OCI-LY7 (cell line): Measurements from ENCODE around the gene DPPA5. TPM values are rescaled to one million over a fixed set of nuclear protein-coding genes. Genes with fewer than 3 reads are reported as not detected.

Source experiments
- BruUV-seq: library from RNA; stranded (reverse); fragments of 400-500 nt; replicated peaks from 2 replicates; lab custom pipeline; 2021; lab: Mats Ljungman, UMichigan
- CTCF ChIA-PET: fragments of 300-600 bp; sonication (Branson Sonifier 250); formaldehyde crosslinking; loops from one replicate; lab custom pipeline; 2022; ENCODE audit warnings: antibody characterized with exemption; ENCODE audit not compliant: unreplicated experiment; lab: Charles Lee
- POLR2A ChIA-PET: fragments of 300-600 bp; sonication (Branson Sonifier 250); formaldehyde crosslinking; loops from one replicate; lab custom pipeline; 2022; ENCODE audit warnings: antibody characterized with exemption; lab: Charles Lee
- DNase-seq: peaks from one replicate; pipeline ENCODE4 v3.0.0-alpha.2; 2015; ENCODE audit warnings: low spot score
- H2AFZ ChIP-seq: fragments of 200-600 bp; sonication (generic), shearing (Covaris generic); 2 replicates; pipeline ENCODE4 v1.6.1; 2014; ENCODE audit warnings: mild to moderate bottlenecking, antibody characterized with exemption, low read length, moderate library complexity
- H3K27ac ChIP-seq: fragments of 200-600 bp; sonication (generic); 2 replicates; pipeline ENCODE4 v1.5.1; 2014; ENCODE audit warnings: mixed run types, low read depth, mild to moderate bottlenecking, moderate library complexity, low read length, inconsistent platforms; ENCODE audit not compliant: poor library complexity, severe bottlenecking
- H3K36me3 ChIP-seq: fragments of 200-600 bp; sonication (generic); 2 replicates; pipeline ENCODE4 v1.6.1; 2014; ENCODE audit warnings: mild to moderate bottlenecking, antibody characterized with exemption, low read length, moderate library complexity, mixed read lengths; ENCODE audit not compliant: insufficient read depth
- H3K4me1 ChIP-seq: fragments of 200-600 bp; sonication (generic); 2 replicates; pipeline ENCODE4 v1.5.1; 2014; ENCODE audit warnings: mild to moderate bottlenecking, low read length; ENCODE audit not compliant: insufficient read depth, poor library complexity, severe bottlenecking
- H3K4me2 ChIP-seq: fragments of 200-600 bp; sonication (generic); 2 replicates; pipeline ENCODE4 v1.6.1; 2014; ENCODE audit warnings: mild to moderate bottlenecking, low read length
- H3K4me3 ChIP-seq: fragments of 200-600 bp; sonication (generic); 2 replicates; pipeline ENCODE4 v1.5.1; 2014; ENCODE audit warnings: mild to moderate bottlenecking, low read depth, low read length; ENCODE audit not compliant: poor library complexity, severe bottlenecking
- H3K79me2 ChIP-seq: fragments of 200-600 bp; sonication (generic); 2 replicates; pipeline ENCODE4 v1.6.1; 2016; ENCODE audit warnings: low read depth, mild to moderate bottlenecking, low read length, moderate library complexity, mixed read lengths; ENCODE audit not compliant: insufficient read depth
- H3K9me2 ChIP-seq: fragments of 200-600 bp; sonication (generic); 2 replicates; pipeline ENCODE4 v1.6.1; 2016; ENCODE audit warnings: mild to moderate bottlenecking, low read length, mixed read lengths; ENCODE audit not compliant: insufficient read depth
- H3K9me3 ChIP-seq: fragments of 200-600 bp; sonication (generic); 2 replicates; pipeline ENCODE4 v1.6.1; 2014; ENCODE audit warnings: mild to moderate bottlenecking, mixed run types, low read length, mixed read lengths
- H4K20me1 ChIP-seq: fragments of 200-600 bp; sonication (generic); 2 replicates; pipeline ENCODE4 v1.6.1; 2014; ENCODE audit warnings: mild to moderate bottlenecking, antibody characterized with exemption, low read length, moderate library complexity, mixed read lengths; ENCODE audit not compliant: insufficient read depth
- EZH2phosphoT487 ChIP-seq: fragments of 200-600 bp; sonication (generic); IDR thresholded peaks from 2 replicates; pipeline ENCODE4 v1.6.1; 2018; ENCODE audit warnings: low read depth, borderline replicate concordance, mild to moderate bottlenecking, mixed run types, antibody characterized with exemption, low read length, moderate library complexity, mixed read lengths
- intact Hi-C: fragments of 100-400 bp; cut with micrococcal nuclease; formaldehyde crosslinking; loops from one replicate; pipeline ENCODE4 v1.10.0; 2022; ENCODE audit not compliant: unreplicated experiment
- total RNA-seq, 2 experiments: library from RNA; depleted of rRNA in 1 of 2; stranded (reverse); fragments of >200 nt in 1 of 2; shearing (Covaris generic) in 1 of 2; gene quantifications; 2 replicates each; pipeline ENCODE4 v1.2.3, GENCODE V29; 2014 to 2022
- TF ChIP-seq, protein P1 (sequence below): fragments of 200-600 bp; sonication (generic); conservative IDR thresholded peaks from 2 replicates; pipeline ENCODE4 v1.5.1; 2014; ENCODE audit warnings: mild to moderate bottlenecking, antibody characterized with exemption, low read length, moderate library complexity, mixed read lengths

DPPA5 gene
- total RNA-seq, 2 experiments from 2014 or later = not detected

DNA sequence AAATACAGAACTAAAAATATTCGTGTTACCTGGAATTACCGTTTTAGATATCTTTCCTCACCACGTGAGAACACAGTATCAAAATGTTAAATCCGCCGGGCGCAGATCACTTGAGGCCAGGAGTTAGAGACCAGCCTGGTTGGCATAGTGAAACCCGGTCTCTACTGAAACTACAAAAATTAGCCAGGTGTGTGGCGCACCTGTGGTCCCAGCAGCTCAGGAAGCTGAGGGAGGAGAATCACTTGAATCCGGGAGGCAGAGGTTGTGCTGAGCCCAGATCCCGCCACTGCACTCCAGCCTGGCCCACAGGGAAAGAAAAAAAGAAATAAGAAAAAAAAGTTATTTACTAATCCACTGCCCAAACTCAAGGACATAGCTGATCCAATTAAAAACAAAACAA is 35.8 kb upstream of the DPPA5 start:
- intact Hi-C loops = no loop called here
- no peak overlapping the region for H3K27ac ChIP-seq
- no peak overlapping the region for H3K4me3 ChIP-seq
- TF ChIP-seq, protein P1, sequence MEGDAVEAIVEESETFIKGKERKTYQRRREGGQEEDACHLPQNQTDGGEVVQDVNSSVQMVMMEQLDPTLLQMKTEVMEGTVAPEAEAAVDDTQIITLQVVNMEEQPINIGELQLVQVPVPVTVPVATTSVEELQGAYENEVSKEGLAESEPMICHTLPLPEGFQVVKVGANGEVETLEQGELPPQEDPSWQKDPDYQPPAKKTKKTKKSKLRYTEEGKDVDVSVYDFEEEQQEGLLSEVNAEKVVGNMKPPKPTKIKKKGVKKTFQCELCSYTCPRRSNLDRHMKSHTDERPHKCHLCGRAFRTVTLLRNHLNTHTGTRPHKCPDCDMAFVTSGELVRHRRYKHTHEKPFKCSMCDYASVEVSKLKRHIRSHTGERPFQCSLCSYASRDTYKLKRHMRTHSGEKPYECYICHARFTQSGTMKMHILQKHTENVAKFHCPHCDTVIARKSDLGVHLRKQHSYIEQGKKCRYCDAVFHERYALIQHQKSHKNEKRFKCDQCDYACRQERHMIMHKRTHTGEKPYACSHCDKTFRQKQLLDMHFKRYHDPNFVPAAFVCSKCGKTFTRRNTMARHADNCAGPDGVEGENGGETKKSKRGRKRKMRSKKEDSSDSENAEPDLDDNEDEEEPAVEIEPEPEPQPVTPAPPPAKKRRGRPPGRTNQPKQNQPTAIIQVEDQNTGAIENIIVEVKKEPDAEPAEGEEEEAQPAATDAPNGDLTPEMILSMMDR = no peak
- no peak for TF ChIP-seq EZH2phosphoT487
- H3K79me2 ChIP-seq = no peaks in the 10 kb centered on the region
- H2AFZ ChIP-seq = no peak overlapping the region
- ChIA-PET CTCF (no interaction called here), POLR2A (interaction anchor here (0.6 to 0.7 kb wide), 3 partner anchors 71 to 1640 kb away, joined by 3 to 4 read pairs (median 4); partner anchors contain the start of gene MTO1)
- H3K36me3 ChIP-seq = no peaks in the 10 kb centered on the region
- peaks cover 3% of the 10 kb centered on the region for H3K4me1 ChIP-seq
- no peaks in the 10 kb centered on the region for H4K20me1 ChIP-seq
- no peaks in the 10 kb centered on the region for H3K9me3 ChIP-seq
- no peak for DNase-seq
- BruUV-seq = no TSS peak
- no peak overlapping the region for H3K4me2 ChIP-seq
- H3K9me2 ChIP-seq = no peaks in the 10 kb centered on the region

DNA sequence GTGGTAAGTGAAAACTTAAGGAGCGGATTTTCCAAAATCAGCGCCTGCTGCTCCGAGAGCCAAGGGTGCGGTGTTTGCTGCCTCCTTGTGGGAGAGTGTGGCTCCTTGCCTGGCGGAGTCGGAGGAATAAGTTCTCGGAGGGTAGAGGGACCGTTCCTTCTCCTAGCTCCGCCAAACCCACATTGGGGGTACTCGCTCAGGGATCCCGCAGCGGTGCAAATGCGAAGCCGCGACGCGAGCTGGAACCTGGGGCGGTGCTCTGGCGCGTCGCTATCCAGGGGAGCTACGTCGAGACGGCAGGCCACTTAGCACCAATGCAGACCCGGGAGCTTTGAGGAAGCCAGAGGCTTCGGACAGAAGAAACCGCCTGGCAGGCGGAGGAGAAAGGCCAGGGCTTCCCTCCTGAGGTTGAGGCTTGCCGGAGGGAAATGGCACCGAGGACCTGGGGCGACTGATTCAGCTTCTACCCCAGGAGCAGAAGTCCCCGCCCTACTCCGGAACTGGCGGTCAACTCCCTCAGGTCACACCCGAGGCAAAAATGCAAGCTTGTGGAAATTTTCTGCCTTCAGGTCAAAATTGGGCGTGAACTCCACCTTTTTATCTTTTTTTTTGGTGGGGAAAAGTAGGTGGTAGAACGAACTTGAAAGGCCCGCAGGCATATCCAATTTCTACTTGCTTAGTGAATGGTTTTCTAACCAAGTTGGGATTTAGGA is 34.9 kb upstream of the DPPA5 start:
- POLR2A ChIA-PET = interaction anchor here (0.6 to 0.7 kb wide), 2 partner anchors 37 to 282 kb away, joined by 3 read pairs; no protein-coding TSS in a partner anchor
- Histone ChIP-seq H2AFZ (peak overlapping the region; percentile 59; the same call in 1 of the 2 replicates), H3K4me3 (no peak overlapping the region), H3K27ac (no peak overlapping the region), H3K4me1 (peaks cover 3% of the 10 kb centered on the region), H3K36me3 (no peaks in the 10 kb centered on the region), H3K4me2 (peak overlapping the region; percentile 50; the same call in 1 of the 2 replicates), H3K9me2 (no peaks in the 10 kb centered on the region), H4K20me1 (no peaks in the 10 kb centered on the region), H3K79me2 (no peaks in the 10 kb centered on the region), H3K9me3 (no peaks in the 10 kb centered on the region)
- DNase-seq = peak; percentile 5
- no TSS peak for BruUV-seq
- intact Hi-C loops = no loop called here
- TF ChIP-seq, protein P1 = peak; percentile 51
- TF ChIP-seq EZH2phosphoT487 = no peak
- CTCF ChIA-PET = no interaction called here

DNA sequence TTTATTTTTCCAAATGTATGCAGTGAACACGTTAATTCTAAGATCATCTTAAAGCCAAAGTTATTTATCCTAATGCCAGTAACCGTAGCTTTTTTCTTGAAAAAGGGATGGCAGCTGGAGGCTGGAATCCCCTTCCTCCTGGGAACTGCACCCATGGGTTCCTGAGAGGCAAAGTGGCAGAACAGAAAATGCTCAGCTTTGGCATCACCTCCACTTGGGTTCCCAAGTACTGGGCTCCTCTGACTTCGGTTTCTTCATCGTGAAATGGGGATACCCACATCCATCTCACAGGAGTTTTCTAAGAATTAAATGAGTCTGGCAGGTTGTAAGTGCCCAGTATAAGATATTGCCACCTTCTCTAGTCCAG is 34.3 kb upstream of the DPPA5 start:
- Histone ChIP-seq H3K4me1 (peaks cover 3% of the 10 kb centered on the region), H3K9me3 (no peaks in the 10 kb centered on the region), H3K36me3 (no peaks in the 10 kb centered on the region), H4K20me1 (no peaks in the 10 kb centered on the region), H3K4me3 (no peak overlapping the region), H3K27ac (no peak overlapping the region), H2AFZ (0 out of 2 replicates have a peak overlapping the region, but pooled peaks have one; percentile 59), H3K79me2 (no peaks in the 10 kb centered on the region), H3K9me2 (no peaks in the 10 kb centered on the region), H3K4me2 (peak overlapping the region; percentile 50; the same call in 1 of the 2 replicates)
- TF ChIP-seq, protein P1 = no peak
- no peak for TF ChIP-seq EZH2phosphoT487
- ChIA-PET POLR2A (no interaction called here), CTCF (no interaction called here)
- intact Hi-C loops = no loop called here
- BruUV-seq = no TSS peak
- no peak for DNase-seq
